DND-41 (cell line): ENCODE data around the gene SCD5.

Experiments
- ATAC-seq: fragments of 200-7000 bp; cut with Tn5 transposase; 3 replicates; pipeline ENCODE4 v1.9.1; 2021; ENCODE audit warnings: low read depth; ENCODE audit not compliant: insufficient read depth
- DNase-seq: peaks from one replicate; pipeline ENCODE4 v3.0.0-alpha.2; 2020
- H2AFZ ChIP-seq: 2 replicates; pipeline ENCODE4 v1.6.0; 2012; ENCODE audit warnings: low read depth, low read length
- H3K27ac ChIP-seq: 2 replicates; pipeline ENCODE4 v1.5.1; 2012; ENCODE audit warnings: low read length, inconsistent platforms
- H3K27me3 ChIP-seq: fragments of 200-600 bp; sonication (generic); 2 replicates; pipeline ENCODE4 v1.6.0; 2012; ENCODE audit warnings: low read length, mild to moderate bottlenecking, inconsistent platforms; ENCODE audit not compliant: insufficient read depth, poor library complexity
- H3K36me3 ChIP-seq: 2 replicates; pipeline ENCODE4 v1.5.1; 2012; ENCODE audit warnings: low read length, inconsistent platforms; ENCODE audit not compliant: insufficient read depth
- H3K4me1 ChIP-seq: 2 replicates; pipeline ENCODE4 v1.5.1; 2012; ENCODE audit warnings: mild to moderate bottlenecking, low read length; ENCODE audit not compliant: insufficient read depth
- H3K4me2 ChIP-seq: 2 replicates; pipeline ENCODE4 v1.6.0; 2012; ENCODE audit warnings: mild to moderate bottlenecking, moderate library complexity, low read length, inconsistent platforms; ENCODE audit not compliant: insufficient read depth
- H3K4me3 ChIP-seq, 2 experiments: fragments of 200-600 bp in 1 of 2; shearing (Covaris generic) in 1 of 2; 2 replicates each; pipeline ENCODE4 v1.5.1; 2012 to 2016; ENCODE audit warnings: inconsistent platforms in 2 of 2, low read length in 2 of 2, mild to moderate bottlenecking in 2 of 2, low read depth in 1 of 2, moderate library complexity in 1 of 2
- H3K79me2 ChIP-seq: 2 replicates; pipeline ENCODE4 v1.6.0; 2012; ENCODE audit warnings: low read length, inconsistent platforms; ENCODE audit not compliant: insufficient read depth
- H3K9ac ChIP-seq: 2 replicates; pipeline ENCODE4 v1.6.0; 2012; ENCODE audit warnings: low read depth, mild to moderate bottlenecking, inconsistent platforms, low read length, moderate library complexity
- H3K9me3 ChIP-seq: 2 replicates; pipeline ENCODE4 v1.5.1; 2012; ENCODE audit warnings: low read length, moderate library complexity, mild to moderate bottlenecking, inconsistent platforms; ENCODE audit not compliant: insufficient read depth, severe bottlenecking
- H4K20me1 ChIP-seq: 2 replicates; pipeline ENCODE4 v1.6.0; 2012; ENCODE audit warnings: low read length; ENCODE audit not compliant: insufficient read depth
- CTCF ChIP-seq: IDR thresholded peaks from 2 replicates; pipeline ENCODE4 v1.5.1; 2012; ENCODE audit warnings: borderline replicate concordance, low read length, moderate library complexity, mild to moderate bottlenecking; ENCODE audit not compliant: poor library complexity, severe bottlenecking; ENCODE audit errors: extremely low read depth
- EZH2 ChIP-seq: IDR thresholded peaks from 3 replicates; pipeline ENCODE4 v1.6.1; 2012; ENCODE audit warnings: borderline replicate concordance, low read depth, mild to moderate bottlenecking, moderate library complexity, low read length, inconsistent platforms; ENCODE audit not compliant: severe bottlenecking

SCD5 gene

GRCh38 chr4:82611982-82612381, 186.6 kb downstream of the SCD5 start:
- H3K4me1 ChIP-seq = no peaks in the 10 kb centered on the region
- no peaks in the 10 kb centered on the region for H3K9me3 ChIP-seq
- H3K27ac ChIP-seq = no peak overlapping the region
- no peak overlapping the region for H3K9ac ChIP-seq
- DNase-seq (no peak), ATAC-seq (no peak)
- H3K36me3 ChIP-seq = no peaks in the 10 kb centered on the region
- no peaks in the 10 kb centered on the region for H3K27me3 ChIP-seq
- no peak overlapping the region for H3K4me3 ChIP-seq
- no peaks in the 10 kb centered on the region for H4K20me1 ChIP-seq
- no peak overlapping the region for H3K4me2 ChIP-seq
- H3K79me2 ChIP-seq = no peaks in the 10 kb centered on the region
- no peak overlapping the region for H2AFZ ChIP-seq
- TF ChIP-seq CTCF = no peak
- TF ChIP-seq EZH2 = no peak

- Histone ChIP-seq H3K4me3 (no peak overlapping the region), H3K9ac (no peak overlapping the region), H3K27ac (no peak overlapping the region), H4K20me1 (no peaks in the 10 kb centered on the region), H3K9me3 (no peaks in the 10 kb centered on the region), H3K27me3 (no peaks in the 10 kb centered on the region), H3K79me2 (no peaks in the 10 kb centered on the region), H3K36me3 (no peaks in the 10 kb centered on the region), H3K4me2 (no peak overlapping the region), H2AFZ (no peak overlapping the region), H3K4me1 (no peaks in the 10 kb centered on the region)
- TF ChIP-seq CTCF (no peak), EZH2 (no peak)
- ATAC-seq (no peak), DNase-seq (no peak)
Measured at GRCh38 chr4:82611527-82611926, 187.1 kb downstream of the SCD5 start.

- no peaks in the 10 kb centered on the region for H3K79me2 ChIP-seq
- H3K36me3 ChIP-seq = no peaks in the 10 kb centered on the region
- H3K4me1 ChIP-seq = no peaks in the 10 kb centered on the region
- H3K27ac ChIP-seq = no peak overlapping the region
- H3K4me3 ChIP-seq = no peak overlapping the region
- H3K27me3 ChIP-seq = no peaks in the 10 kb centered on the region
- no peak for TF ChIP-seq CTCF
- TF ChIP-seq EZH2 = no peak
- no peak overlapping the region for H3K4me2 ChIP-seq
- H3K9ac ChIP-seq = no peak overlapping the region
- H4K20me1 ChIP-seq = no peaks in the 10 kb centered on the region
- H3K9me3 ChIP-seq = no peaks in the 10 kb centered on the region
- ATAC-seq (no peak), DNase-seq (no peak)
- no peak overlapping the region for H2AFZ ChIP-seq
Measured at GRCh38 chr4:82610041-82610440, 188.6 kb downstream of the SCD5 start.

- Histone ChIP-seq H3K27ac (no peak overlapping the region), H3K4me2 (no peak overlapping the region), H3K36me3 (no peaks in the 10 kb centered on the region), H3K79me2 (no peaks in the 10 kb centered on the region), H3K4me3 (no peak overlapping the region), H3K4me1 (no peaks in the 10 kb centered on the region), H2AFZ (no peak overlapping the region), H4K20me1 (no peaks in the 10 kb centered on the region), H3K27me3 (no peaks in the 10 kb centered on the region), H3K9me3 (no peaks in the 10 kb centered on the region), H3K9ac (no peak overlapping the region)
- no peak for ATAC-seq
- no peak for DNase-seq
- TF ChIP-seq EZH2 = no peak
- TF ChIP-seq CTCF = no peak
Measured at GRCh38 chr4:82606622-82607021, 192.0 kb downstream of the SCD5 start.
